GM19351 (cell line): ENCODE measurements around the gene PXDN.
"Not testable (repeated sequence)": the region's sequence is repeated elsewhere in the genome, so short reads cannot be mapped to it uniquely, and the experiment has no call there.

Source experiments
- ATAC-seq: cut with Tn5 transposase; IDR thresholded peaks from one replicate; pipeline ENCODE4 v1.9.1; 2021; ENCODE audit warnings: mild to moderate bottlenecking, moderate library complexity; ENCODE audit not compliant: unreplicated experiment

Gene PXDN

GRCh38 chr2:1727796-1728474 is 16.4 kb downstream of the PXDN start:
- ATAC-seq, result no peak

DNA sequence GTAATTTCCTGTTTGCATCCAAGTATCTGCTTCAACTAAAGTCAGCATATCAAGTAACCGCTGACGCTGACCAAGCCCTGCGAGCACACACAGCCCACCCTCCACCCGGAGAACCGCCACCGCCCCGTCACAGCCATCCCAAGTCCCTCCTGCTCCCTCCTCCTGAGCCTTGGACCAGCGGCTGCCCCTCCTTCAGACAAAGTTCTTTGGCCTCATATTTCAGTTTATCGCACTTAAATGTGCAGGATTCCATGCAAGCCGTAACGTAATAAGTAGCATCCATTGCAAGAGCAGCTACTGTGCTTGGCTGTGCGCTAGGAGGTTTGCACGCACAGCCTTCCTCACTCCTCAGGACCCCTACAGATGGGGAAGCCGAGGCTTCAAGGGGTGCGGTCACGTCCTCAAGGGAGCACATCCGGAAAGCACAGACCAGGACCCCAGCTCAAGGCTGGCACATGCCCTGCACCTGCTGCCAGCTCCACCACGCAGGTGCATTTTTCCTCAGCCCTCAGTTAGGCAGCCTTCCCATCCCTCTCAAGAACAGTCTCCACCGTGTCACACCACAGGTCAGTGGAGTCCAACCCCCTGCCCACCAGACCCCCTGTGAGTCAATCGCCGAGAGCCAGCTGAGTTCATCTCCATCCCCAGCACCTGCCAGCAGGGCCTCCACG is 17.1 kb downstream of the PXDN start:
- ATAC-seq, result no peak

DNA sequence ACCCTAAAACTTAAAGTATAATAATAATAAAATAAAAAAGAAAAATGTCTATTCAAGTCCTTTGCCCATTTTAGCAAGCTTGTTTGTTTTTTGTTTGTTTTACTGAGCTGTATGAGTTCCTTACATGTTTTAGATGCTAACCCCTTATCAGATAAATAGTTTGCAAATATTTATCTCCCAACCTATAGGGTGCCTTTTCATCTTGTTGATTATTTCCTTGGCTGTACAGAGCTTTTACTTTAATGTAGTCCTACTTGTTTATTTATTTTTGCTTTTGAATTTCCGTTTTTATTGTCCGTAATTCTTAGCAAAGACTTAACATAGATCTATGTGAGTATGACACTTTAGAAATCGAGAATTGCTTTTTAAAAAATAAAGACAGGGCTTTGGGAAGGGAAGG is 17.8 kb downstream of the PXDN start:
- no peak for ATAC-seq

DNA sequence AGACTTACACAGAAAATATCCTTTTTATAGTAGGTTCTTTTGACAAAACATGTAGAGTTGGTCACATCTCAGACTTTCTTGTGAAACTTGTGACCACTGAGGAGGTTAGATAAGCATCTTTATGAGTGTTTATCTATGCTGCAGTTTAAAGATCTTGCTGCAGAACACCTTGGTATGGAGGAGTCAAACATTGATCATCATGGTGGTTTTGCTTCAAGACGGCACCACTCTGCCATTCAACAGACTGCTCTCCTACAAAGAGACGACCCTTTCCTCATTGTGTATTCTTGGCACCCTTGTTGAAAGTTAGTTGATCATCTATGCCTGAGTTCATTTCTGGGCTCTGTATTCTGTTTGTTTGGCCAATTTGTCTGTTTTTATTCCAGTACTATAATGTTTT is 20.0 kb downstream of the PXDN start:
- ATAC-seq, result not testable (repeated sequence)

DNA sequence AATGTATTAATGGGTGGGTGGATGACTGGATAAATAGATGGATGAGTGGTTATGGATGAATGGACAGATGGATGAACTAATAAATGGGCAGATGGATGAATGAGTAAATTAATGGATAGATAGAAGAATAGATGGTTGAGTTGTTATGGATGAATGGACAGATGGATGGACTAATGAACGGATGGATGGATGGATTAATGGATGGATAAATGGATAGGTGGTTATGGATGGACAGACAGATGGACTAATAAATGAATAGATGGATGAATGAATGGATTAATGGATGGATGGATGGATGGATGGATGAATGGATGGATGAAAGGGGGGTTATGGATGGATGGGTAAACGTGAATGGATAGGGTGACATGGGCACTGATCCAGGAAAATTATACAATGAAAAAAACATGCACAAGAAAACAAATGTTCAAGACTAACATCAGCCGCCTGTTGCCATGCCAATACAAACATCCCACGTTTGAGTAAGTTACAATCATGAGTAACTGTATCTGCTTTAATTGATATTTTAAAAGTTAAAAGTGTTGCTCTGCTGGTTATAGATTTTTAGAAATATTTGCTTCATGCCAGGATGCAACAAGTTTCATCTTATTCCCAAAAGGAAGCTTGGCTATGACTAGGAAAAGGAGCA is 20.8 kb downstream of the PXDN start:
- ATAC-seq, result no peak

GRCh38 chr2:1722692-1723091 is 21.6 kb downstream of the PXDN start:
- ATAC-seq, result no peak

- ATAC-seq, result no peak
Observed at GRCh38 chr2:1721706-1722646, 22.3 kb downstream of the PXDN start.

GRCh38 chr2:1718339-1719220 is 25.7 kb downstream of the PXDN start:
- ATAC-seq, result no peak

DNA sequence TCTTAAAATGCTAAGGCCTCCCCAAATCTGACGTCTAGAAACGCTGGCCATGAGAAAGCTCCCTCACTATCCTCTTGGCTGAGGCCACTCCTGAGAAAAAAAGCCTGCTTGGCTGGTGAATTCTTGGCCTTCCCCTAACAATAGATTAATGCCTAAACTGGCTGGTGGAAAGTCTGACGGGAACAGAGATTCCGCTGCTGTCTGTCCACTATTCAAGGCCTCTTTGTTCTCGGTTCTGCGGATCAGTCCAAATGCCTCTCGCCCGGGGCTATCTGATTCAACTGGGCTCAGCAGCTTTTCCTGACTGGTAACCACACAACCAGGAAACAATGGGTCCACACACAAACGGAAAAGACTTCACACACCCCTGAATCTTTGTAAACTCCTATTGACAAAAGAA is 27.2 kb downstream of the PXDN start:
- ATAC-seq, result no peak

DNA sequence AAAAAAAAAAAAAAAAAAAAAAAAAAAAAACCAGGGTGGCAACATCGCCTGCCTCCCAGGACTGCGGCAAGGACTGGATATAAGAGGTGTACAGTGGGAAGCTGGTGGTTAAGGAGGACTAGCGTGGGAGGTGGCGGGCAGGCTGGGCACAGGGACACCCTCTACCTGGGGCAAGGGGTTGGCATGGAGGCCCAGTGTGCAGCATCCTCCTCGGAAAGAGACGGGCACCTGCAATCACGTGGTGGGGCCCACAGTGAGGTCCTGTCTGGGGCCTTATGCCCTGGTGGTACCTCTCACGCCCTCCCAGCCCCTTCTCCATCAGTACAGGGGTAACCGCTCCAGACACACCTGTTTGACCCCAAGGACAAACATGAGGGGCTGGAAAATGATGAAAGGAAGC is 27.9 kb downstream of the PXDN start:
- ATAC-seq, result no peak

GRCh38 chr2:1716014-1716305 is 28.4 kb downstream of the PXDN start:
- not testable (repeated sequence) for ATAC-seq

GRCh38 chr2:1715184-1716013 is 28.9 kb downstream of the PXDN start:
- ATAC-seq, result no peak

GRCh38 chr2:1714291-1715064 is 29.8 kb downstream of the PXDN start:
- no peak for ATAC-seq

GRCh38 chr2:1713839-1714236 is 30.5 kb downstream of the PXDN start:
- ATAC-seq, result no peak

DNA sequence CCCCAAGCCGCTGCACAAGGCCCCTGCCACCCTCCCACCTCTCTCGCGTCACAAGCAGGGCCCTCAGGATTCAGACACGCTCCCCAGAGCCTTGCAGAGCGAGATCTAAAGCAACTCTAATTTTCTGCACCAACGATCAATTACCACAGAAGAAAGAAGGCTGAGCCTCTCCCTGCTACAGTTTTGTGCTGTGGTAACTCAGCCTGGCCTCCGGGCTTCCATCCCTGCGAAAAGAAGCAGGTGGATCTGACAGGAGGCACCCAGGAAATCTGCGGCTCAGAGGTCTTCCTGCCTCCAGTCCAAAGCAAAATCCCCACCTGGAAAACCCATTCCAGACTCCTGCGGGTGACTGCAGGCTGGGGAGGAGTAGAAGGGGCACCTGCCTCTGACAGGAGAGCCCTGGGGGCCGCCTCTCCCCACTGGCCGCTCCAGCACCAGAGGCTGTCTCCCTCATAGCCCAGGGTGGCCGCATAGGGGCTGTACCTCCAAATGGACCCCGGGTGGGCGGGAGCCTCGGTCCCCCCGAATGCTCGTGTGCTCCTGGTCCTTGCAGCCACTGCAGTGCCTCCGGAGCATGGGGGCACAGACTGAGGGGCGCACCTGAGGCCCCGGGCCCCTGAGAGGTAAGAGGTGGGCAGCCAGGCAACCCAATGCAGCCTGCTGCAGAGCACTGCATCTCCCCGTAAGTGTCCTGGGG is 31.0 kb downstream of the PXDN start:
- ATAC-seq, result no peak

GRCh38 chr2:1709946-1710560 is 34.3 kb downstream of the PXDN start:
- no peak for ATAC-seq

DNA sequence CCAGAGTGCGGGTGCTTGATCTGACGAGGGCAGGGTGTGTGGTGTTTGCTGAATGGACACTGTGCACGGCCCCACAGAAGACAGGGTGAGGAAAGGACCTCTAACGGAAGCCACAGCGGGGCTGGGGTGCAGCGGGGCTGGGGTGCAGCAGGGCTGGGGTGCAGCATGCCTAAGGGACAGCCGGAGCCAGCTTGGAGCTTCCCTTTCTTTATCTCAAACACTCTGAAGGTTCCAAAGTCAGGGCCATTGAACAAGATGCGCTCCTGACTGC is 35.0 kb downstream of the PXDN start:
- ATAC-seq, result no peak
